ENCODE results near the gene AFAP1.

The AFAP1 gene

DNA sequence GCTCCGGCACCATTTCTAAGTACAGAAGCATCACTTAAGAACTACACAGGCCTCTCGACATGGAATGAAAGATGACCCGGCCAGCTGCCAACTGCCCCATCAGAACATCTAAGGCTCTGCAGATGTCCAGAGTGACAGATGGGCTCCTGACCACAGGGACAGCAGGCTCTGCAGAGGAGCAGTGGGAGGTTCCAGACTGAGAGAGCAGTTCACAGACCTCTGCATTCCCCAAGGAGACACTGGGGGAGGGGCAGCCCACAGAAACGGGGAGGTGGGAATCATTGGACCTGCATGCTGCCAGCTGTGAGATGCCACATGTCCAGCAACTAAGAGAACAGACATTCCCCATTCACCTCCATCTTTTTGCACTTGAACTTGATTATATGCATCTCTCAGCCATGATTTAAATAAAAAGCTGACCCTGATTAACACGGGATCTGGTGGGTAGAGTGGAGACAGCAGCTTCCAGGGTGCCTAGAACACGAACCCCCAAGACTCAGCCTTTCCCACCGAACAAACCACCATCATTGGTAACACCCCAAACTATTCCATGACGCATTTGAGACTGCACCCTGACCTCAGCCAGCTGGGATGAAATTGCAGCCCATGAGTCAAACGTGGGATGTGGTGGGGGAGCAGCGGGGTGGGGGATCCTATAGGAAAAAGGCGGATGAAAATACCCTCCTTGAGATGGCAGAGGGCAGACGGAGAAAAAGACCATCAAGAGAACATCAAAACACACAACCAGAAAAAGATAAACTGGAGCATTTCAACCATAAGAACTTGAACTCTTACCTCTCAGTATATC lies 47.2 kb downstream of the AFAP1 start:
- no peak for DNase-seq (ENCODE audit: low spot score)

DNA sequence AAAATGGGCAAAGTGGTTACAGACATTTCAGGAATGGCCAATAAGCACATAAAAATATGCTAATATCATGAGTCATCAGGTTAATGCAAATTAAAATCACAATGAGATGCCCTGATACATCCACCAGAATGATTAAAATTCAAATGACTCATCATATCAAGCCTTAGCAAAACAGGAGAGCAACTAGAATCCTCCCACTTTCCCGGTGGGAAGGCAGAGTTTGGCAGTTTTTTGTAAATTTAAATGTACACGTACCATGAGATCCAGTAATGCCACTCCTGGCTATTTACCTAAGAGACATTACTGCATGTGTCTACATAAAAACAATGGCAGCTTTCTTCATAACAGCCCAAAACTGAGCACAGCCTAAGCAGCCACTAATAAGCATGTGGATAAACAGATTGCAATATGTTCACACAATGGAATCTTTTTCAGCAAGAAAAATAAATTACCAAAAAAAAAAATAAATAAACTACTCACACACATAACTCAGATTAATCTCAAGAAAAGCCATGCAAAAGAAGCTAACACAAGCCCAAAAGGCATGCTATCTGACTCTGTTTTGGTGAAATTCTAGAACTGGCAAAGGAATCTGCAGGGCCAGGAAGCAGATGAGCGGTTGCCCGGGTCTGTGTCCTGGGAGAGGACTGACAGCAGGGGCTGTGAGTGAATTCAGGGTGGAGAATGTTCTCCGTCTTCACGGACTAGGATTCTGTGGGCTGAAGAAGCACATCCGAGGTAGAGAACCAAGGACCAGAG lies 48.8 kb downstream of the AFAP1 start:
- DNase-seq (ENCODE audit: low spot score) = peak; percentile 46

DNA sequence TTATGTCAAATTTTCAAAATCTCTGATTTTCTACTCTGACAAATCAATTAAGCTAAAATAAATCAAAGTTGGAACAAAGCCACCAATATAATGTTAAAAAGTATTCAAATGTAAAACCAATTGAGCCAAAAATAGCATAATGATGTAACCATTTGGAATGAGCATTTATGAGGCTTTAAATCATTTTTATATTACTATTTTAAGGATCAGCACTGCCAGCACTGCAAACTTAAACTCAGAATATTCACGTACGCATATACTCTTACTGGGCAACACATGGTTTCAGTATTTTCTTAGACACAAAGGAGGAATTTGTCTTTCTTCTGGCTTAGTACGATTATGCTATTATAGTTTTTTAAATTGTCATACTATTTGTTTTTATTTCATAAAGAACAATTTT lies 52.2 kb downstream of the AFAP1 start:
- no peak for DNase-seq (ENCODE audit: low spot score)

DNA sequence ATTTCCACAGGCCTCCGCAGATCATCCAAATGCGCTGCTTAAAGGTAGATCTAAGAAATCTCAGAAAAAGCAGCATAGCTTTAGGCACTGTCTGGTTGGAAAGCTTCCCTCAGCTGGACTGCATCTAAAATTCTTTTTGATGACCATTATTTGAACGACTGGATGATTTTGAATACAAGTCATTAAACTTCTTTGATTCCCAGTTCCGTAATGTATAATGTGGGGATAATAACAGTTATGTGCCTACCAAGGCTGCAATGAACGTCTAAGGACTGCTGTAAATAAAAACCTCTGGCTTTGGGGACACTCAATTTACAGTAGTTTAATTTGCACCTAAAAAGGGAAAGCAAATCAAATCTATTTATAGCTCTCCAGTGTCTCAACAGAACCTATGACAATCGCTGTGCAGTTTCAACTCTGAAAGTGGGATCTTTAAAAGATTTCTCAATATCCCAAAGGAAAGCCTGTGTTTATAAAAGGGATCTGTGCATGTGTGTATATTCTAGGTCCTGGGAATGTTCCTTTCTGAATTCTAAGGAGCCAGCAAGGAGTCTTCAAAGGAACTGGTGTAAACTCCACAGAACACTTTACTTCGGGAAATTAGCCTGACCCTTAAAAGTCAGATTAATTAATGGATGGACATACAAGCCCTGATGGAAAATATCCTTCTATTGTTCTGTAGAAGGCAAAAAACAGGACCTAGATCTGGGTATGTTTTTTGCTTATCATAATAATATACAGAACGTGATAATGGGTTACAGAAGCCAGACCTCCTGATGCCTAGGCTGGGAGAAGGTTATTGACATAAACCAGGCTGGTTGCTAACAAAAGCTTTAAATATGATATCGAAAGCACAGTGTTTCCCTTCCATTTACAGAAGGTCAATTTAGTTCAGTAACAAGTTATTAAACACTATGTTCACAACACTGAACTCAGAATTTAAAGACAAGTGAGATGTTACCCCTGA lies 53.4 kb downstream of the AFAP1 start:
- DNase-seq (ENCODE audit: low spot score) = no peak

DNA sequence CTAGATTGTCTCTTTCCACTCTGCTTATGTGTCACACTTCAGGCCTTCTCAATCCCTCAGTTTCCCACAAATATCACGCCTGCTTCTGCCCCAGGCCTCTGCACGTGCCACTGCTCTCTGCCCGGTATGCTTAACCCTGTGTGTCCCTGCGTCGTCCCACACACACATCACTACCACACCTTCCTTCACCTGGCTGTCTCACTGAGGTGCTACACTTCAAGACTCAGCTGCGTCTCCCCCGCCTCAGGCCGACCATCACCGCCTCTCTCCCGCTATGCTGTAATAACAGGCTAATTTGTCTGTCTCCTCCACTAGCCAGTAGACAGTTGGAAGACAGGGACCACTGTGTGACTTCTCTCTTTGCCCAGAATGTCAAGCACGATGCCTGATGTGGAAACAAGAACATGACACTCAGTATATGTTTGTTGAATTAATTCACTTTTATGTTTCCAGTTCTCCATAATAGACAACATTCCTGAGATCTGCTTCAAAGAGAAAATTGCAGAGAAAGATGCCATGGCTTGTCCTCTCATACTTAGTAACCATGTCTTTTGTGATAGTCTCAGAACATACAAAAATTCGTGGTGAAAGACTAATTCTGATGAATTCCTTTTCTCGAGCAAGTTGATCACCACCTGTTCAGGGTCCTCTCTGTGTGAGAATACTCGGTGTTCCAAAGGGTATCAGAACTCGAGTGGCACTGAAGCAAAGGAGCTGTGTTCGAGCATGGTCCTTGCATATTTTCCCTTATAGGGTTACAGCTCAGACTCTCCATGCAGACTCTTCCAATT lies 54.2 kb downstream of the AFAP1 start:
- no peak for DNase-seq (ENCODE audit: low spot score)

DNA sequence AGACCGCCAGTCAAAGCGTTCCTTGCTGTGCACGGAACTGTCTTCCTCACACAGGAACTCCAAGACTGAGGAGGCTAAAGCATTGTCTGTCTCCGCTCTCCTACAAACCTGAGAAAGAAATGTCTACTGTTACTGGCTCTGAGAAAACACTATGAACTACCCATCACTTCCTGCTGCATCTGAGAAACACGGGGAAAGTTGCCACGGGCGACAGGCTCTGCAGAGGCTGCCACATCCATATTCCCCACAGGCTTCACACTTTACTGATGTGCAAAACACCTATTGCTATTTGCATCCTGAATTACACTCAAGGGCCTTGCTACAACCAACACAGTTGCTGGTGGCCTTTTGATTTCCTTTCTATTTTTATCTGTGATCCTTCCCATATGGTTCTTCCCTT lies 59.0 kb downstream of the AFAP1 start:
- DNase-seq (ENCODE audit: low spot score) = no peak

DNA sequence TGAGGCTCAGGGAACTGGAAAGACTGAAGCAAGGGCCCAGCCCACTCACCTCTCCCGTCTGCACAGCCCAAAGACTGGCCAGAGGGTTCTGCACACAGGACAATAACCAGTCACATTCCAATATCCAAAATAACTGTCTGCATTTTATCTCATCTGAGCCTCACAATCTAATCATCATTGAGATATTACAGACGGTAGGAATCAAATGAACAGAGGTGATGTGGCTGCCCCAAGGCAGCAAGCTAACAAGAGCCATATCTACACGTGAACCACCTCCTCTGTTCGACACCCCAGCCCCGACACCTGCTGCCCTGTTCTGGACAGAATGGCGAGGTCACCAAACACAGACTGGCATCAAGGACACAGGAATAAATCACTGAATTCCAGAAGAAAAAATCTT lies 60.5 kb downstream of the AFAP1 start:
- no peak for DNase-seq (ENCODE audit: low spot score)

DNA sequence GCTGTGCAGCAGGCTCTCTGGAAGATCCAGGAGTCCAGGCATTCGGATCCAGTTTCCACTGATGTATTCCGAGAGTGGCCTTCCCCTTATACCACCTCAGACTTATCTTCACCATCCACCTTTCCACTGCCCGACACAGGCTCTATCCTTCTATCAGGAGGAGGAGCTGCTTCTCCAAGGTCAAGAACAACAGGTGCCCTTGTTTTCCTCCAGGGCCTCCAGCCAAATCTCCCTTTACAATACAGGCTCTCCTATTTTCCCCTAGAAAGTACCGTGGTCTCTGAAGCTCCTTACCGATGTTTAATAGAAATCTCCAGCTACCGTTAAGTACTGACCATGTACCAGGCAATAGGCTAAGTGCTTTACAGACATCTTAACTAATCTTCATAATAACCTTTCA lies 61.3 kb downstream of the AFAP1 start:
- DNase-seq (ENCODE audit: low spot score) = no peak

DNA sequence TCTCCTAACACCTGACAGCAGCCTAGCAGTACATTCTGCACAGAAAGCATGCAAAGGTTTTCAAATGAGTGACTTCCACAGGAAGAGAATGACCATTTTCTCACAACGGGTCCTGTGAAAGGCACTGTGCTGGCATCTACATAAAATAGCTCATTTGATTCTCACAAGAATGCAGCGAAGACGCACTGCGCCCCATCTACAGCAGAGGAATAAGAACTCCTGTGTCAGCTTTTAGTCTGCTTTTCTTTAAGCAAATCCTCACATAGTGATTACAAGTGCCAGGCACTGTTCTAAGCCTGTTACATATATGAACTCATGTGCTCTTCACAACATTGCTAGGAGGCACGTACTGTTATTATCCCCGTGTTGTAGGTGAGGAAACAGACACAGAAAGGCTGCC lies 62.5 kb downstream of the AFAP1 start:
- no peak for DNase-seq (ENCODE audit: low spot score)

DNA sequence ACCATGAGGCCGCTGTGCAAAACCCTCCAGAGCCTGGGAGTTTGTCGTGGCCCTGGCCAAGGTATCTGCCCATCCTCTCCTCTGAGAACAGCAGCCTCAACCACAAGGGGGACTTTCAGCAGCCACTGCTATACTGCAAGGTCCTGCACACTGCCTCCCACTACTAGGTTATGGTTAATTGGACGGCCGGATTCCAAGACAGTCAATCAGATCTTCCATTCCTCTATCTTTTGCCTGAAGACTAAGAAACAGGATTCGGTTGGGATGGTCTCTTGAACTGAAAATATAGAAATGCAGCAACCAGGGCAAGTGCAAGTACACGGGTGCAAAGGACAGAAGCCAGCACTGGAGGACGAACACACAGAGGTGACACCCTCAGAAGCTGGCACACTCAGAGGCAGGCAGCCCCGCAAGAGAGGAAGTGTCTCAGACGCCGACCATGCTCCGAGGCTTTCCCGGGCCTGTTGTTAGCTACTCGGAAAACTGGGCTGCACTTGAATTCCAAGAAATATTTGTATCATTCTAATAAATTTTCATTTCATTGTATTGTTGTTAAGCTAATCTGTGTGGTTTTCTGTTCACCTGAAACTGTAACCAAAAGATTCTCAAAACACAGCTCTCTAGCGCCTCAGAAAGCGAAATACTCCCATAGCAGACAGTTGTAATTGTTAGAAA lies 63.3 kb downstream of the AFAP1 start:
- DNase-seq (ENCODE audit: low spot score) = peak; percentile 39

DNA sequence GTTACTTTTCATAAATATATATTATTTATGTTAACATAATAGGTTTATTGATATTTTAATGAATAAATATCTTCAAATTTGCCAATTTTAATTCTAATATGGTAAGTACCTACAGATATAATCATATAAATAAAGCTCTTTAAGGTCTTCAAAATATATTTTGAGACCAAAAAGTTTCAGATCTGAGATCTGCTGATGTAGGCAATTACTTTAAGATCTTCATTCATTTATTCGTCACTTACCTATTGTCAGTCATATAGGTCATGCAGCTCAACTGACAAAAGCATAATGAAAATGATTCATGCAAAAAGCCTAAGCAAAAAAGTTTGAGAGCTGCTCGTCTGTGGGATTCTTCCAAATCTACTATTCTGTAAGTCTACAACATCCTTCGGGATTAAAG lies 64.8 kb downstream of the AFAP1 start:
- no peak for DNase-seq (ENCODE audit: low spot score)

DNA sequence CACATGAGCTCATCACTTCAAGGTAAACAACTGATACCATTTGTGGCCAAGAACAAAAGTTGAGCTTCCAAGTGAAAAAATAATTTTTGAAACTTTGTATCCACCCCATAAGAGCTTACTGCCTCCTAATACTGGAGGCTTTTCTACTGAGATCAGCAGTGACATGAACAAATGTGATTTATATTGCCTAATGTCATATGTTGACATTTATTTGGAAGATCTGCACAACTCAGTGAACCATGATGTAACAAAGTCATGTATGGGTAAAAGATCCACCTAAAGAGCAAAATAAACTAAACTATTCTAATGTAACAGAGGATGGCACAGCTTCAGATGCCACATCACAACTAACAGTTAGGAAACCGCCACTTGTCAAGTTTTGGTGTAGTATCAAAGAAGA lies 65.8 kb downstream of the AFAP1 start:
- no peak for DNase-seq (ENCODE audit: low spot score)

DNA sequence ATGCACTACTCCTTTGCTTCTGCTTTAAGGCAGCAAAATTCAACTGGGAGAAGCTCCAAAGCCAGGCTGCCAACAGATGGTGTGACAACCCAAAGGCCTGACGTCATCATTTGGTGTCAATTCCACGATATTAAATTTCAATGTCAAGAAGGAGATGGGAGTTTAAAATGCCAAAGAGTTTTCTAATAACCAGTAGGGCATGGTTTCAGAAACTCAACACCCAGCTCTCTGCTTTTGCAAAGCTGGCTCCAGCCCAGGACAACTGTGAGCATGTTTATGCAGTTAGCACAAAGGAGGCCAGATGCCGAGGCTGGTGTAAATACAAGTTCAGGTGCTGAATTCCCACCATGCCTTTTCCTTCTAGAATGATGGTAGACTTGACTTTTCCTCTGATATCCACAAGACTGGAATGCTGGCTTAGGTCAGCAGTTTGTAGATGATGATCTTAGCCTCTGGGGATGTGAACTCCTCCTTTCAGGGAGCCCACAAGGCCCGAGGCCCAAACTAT lies 67.3 kb downstream of the AFAP1 start:
- DNase-seq (ENCODE audit: low spot score) = peak; percentile 86

DNA sequence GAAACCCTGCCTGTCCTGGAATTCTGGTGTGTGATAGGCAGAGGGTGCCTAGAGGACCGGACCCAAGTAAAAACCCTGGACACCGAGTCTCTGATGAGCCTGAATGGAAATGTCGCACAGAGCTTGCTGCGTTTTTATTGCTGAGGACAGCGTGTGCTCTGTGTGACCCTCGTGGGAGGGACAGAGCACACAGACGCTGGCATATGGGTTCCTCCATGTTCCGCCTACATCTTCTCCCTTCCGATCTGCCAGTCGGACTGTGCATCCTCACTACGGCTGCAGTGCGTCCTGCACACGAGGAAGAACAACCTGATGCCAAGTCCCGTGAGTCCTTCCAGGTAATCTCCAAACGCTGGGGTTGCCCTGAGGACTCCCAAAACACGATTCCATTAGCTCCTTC lies 68.3 kb downstream of the AFAP1 start:
- peak; percentile 75 for DNase-seq (ENCODE audit: low spot score)

DNA sequence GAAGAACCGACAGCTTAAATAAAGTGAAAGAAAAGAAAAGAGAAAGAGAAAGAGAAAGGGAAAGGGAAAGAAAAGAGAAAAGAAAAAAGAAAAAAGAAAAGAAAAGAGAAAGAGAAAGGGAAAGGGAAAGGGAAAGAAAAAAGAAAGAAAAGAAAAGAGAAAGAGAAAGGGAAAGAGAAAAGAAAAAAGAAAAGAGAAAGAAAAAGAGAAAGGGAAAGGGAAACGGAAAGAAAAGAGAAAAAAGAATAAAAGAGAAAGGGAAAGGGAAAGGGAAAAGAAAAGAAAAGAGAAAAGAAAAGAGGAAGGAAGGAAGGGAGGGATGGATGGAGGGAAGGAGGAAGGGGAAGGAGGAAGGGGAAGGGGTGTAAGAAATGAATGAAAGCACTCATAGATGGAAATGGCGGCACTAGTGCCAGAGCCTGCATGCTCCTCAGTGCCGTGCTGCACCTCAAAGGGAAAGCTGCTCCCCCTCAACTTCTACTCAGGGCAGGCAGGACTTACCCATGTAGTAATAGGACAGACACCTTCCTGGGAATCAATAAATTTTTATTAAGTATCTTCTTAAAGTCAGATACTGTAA lies 70.7 kb downstream of the AFAP1 start:
- DNase-seq (ENCODE audit: low spot score) = peak; percentile 33

DNA sequence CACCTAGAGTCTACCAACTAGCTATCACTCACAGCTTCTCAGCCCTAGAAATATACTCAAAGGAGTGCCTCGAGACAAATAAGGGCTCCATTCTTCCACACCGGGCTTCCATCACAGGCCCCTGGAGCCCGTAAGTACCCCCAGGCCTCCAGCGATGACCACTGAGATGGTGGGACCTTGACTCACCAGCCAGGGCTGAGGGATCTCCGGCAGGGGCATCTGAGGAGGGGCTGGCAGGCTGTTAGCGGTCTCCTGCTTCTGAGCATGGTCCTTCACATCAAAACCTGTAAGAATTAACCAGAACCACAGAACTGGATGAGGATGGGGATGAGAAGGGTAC lies 71.3 kb downstream of the AFAP1 start:
- DNase-seq (ENCODE audit: low spot score) = no peak

DNA sequence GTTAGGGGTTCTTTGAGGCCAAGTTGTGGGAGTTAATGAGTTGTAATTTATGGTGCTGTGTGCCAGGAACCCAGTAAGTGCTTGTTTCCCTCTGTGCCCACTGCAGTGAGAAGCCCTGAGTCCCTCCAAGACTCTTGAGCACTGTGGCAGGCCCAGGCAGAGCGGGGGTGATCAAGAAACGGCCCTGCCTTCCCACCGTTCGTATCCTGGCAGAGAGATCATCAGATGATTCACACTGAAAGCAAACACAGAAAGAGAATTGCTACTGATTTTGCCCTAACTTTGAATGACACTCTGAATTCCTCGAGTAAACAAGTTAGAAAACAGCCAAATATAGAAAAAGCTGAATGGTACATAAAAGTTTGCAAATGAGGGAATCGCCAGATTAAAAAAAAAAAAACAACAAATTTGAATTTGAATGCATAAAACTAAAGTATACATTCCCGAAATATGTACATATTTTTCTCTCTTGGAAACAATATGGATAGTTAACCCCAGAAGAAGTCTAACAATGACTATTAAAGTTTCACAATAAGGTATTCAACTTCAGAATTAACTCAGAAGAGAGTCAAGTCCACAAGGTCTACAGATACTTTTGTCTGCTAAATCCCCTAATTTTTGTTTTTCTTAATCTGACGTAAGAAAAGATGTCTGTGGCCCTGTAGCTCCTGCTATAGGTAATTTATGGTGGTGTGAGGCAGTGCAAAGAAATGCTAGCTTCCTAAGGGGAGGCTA lies 71.8 kb downstream of the AFAP1 start:
- no peak for DNase-seq (ENCODE audit: low spot score)

DNA sequence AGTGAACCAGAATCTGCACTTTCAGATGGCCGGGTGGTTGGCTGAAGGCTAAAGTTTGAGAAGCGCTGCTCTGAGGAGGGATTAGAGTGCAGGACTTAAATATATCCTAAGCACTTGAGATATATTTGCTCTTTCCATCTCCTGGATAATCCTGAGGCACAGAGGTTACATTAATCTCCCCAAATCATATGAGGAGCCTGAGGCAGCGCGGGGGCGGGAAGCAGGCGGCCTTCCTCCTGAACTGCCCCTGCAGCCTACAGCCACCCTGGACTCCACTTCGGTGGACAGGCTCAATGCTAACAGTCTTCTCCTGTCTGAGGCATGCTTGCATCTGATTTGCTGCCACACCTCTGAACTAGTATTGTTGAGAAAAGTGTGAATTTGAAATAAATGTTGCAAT lies 72.5 kb downstream of the AFAP1 start:
- DNase-seq (ENCODE audit: low spot score) = no peak

DNA sequence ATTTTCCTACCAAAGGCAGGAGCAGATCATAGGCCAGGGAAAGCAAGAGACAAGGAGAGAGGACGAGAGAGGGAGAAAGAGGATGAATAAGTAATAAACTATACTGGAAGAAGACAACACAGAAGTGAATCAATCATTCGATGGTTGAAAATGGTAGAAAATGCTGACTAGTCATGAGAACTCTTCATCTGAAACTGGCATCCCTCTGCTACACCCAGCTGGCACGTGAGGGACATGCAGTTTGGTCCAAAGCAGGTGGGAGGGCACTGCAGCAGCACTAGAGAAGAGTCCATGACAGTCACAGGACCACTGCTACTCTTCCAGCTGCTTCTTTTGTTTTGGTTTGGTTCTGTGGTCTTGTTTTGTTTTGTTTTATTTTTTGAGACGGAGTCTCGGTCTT lies 74.1 kb downstream of the AFAP1 start:
- DNase-seq (ENCODE audit: low spot score) = no peak

DNA sequence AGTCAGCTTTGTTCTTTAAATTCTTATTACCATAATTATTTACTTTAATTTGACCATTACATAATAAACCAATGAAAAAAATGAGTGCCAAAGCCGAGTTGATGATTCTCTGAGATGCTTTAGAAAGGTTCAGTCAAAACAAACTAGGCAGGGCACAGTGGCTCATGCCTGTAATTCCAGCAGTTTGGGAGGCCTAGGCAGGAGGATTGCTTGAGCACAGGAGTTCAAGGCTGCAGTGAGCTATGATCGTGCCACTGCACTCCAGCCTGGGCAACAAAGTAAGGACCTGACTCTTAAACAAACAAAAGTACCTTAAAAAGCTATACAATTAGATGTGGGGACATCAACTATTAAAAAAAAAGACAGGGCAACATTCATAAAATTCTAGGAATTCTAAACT lies 75.0 kb downstream of the AFAP1 start:
- no peak for DNase-seq (ENCODE audit: low spot score)

All from cerebellar cortex (tissue), 1 donor.